GM12878 (cell line): Measurements from ENCODE around the gene TTLL1. TPM values are rescaled to one million over a fixed set of nuclear protein-coding genes. Genes with fewer than 3 reads are reported as not detected.

ENCODE experiments used
- ATAC-seq: fragments of 200-7000 bp; cut with Tn5 transposase; 3 replicates; pipeline ENCODE4 v1.9.1; 2020; ENCODE audit warnings: mild to moderate bottlenecking, moderate library complexity
- BruUV-seq: library from RNA; stranded (reverse); fragments of 400-500 nt; replicated peaks from 2 replicates; lab custom pipeline; 2021; lab: Mats Ljungman, UMichigan
- CTCF ChIA-PET: fragments of 300-600 bp; sonication (Branson Sonifier 250); formaldehyde crosslinking; extraction: SDS; loops from one replicate; lab custom pipeline; 2021; ENCODE audit warnings: inconsistent platforms; lab: Yijun Ruan, JAX
- POLR2A ChIA-PET: fragments of 350-600 bp; formaldehyde crosslinking; extraction: SDS; loops from one replicate; lab custom pipeline; 2021; ENCODE audit warnings: inconsistent platforms; lab: Charles Lee
- RAD21 ChIA-PET: fragments of 300-600 bp; sonication (Branson Sonifier 250); formaldehyde crosslinking; loops from one replicate; lab custom pipeline; 2023; ENCODE audit warnings: antibody characterized with exemption; ENCODE audit not compliant: unreplicated experiment; lab: Charles Lee
- SMC1A ChIA-PET: fragments of 300-600 bp; sonication (Branson Sonifier 250); formaldehyde crosslinking; loops from one replicate; lab custom pipeline; 2023; ENCODE audit not compliant: unreplicated experiment, uncharacterized antibody; lab: Charles Lee
- DNase-seq: peaks from one replicate; pipeline ENCODE4 v3.0.0-alpha.2; 2011; ENCODE audit warnings: low read depth, low spot score
- FAIRE-seq: peaks from 3 replicates; lab custom pipeline; 2011; peaks lifted over from hg19 to GRCh38; lab: Jason Lieb, UNC
- H2AFZ ChIP-seq: 2 replicates; pipeline ENCODE4 v1.6.0; 2011; ENCODE audit warnings: low read depth, low read length, control low read depth; ENCODE audit not compliant: control insufficient read depth
- H3K27ac ChIP-seq: 2 replicates; pipeline ENCODE4 v1.5.1; 2011; ENCODE audit warnings: control low read depth; ENCODE audit not compliant: control insufficient read depth, insufficient read depth
- H3K27me3 ChIP-seq, 2 experiments: replicated peaks in 1 of 2; 2 replicates each; pipeline versions ENCODE4 v1.6.0 to v1.6.1; 2011; ENCODE audit warnings: low read length in 1 of 2; ENCODE audit not compliant: control insufficient read depth in 2 of 2, insufficient read depth in 2 of 2
- H3K36me3 ChIP-seq, 2 experiments: 2 replicates each; pipeline ENCODE4 v1.5.1; 2011; ENCODE audit warnings: low read length in 1 of 2; ENCODE audit not compliant: control insufficient read depth in 2 of 2, insufficient read depth in 2 of 2
- H3K4me1 ChIP-seq: 2 replicates; pipeline ENCODE4 v1.6.1; 2011; ENCODE audit warnings: mild to moderate bottlenecking, low read length, moderate library complexity, mixed read lengths; ENCODE audit not compliant: control insufficient read depth, insufficient read depth
- H3K4me2 ChIP-seq: 2 replicates; pipeline ENCODE4 v1.6.0; 2011; ENCODE audit warnings: control low read depth; ENCODE audit not compliant: control insufficient read depth, insufficient read depth
- H3K4me3 ChIP-seq: fragments of 200-600 bp; sonication (generic); 2 replicates; pipeline ENCODE4 v1.5.1; 2016
- H3K79me2 ChIP-seq: 2 replicates; pipeline ENCODE4 v1.6.0; 2011; ENCODE audit warnings: low read length; ENCODE audit not compliant: control insufficient read depth, insufficient read depth
- H3K9ac ChIP-seq: 2 replicates; pipeline ENCODE4 v1.8.0; 2011; ENCODE audit warnings: low read length, control low read depth, mixed read lengths; ENCODE audit not compliant: control insufficient read depth, insufficient read depth
- H3K9me3 ChIP-seq: replicated peaks from 3 replicates; pipeline ENCODE4 v1.5.1; 2011; ENCODE audit warnings: mild to moderate bottlenecking, low read length; ENCODE audit not compliant: control insufficient read depth, insufficient read depth
- H4K20me1 ChIP-seq: 2 replicates; pipeline ENCODE4 v1.6.0; 2011; ENCODE audit not compliant: control insufficient read depth, insufficient read depth
- CREM ChIP-seq: IDR thresholded peaks from 2 replicates; pipeline ENCODE4 v1.6.1; 2014; ENCODE audit warnings: antibody characterized with exemption, low read depth
- EED ChIP-seq: sonication (generic); IDR thresholded peaks from 2 replicates; pipeline ENCODE4 v1.6.1; 2016; ENCODE audit warnings: antibody characterized with exemption, low read depth
- JUNB ChIP-seq: IDR thresholded peaks from 2 replicates; pipeline ENCODE4 v1.6.1; 2016; ENCODE audit warnings: antibody characterized with exemption, mild to moderate bottlenecking
- NRF1 ChIP-seq: conservative IDR thresholded peaks from 2 replicates; pipeline ENCODE4 v1.6.1; 2011; ENCODE audit warnings: mild to moderate bottlenecking, low read depth, low read length, improper control_type of control experiment
- PAX5 ChIP-seq: IDR thresholded peaks from 2 replicates; pipeline ENCODE4 v1.6.1; 2011; ENCODE audit warnings: low read depth, low read length, borderline replicate concordance
- RUNX3 ChIP-seq: IDR thresholded peaks from 2 replicates; pipeline ENCODE4 v1.6.1; 2012; ENCODE audit warnings: low read length, inconsistent platforms
- WGBS: methylation state at CpG from one replicate; pipeline ENCODE4 v1.1.6; 2016; ENCODE audit warnings: low lambda C conversion rate; ENCODE audit not compliant: insufficient replicate concordance, insufficient coverage; ENCODE audit errors: missing lambda C conversion rate; 5-methylcytosine and 5-hydroxymethylcytosine counted together
- in situ Hi-C: fragments of 300-500 bp; cut with MboI; formaldehyde crosslinking; loops from 9 replicates; pipeline ENCODE4 v1.14.3; 2018; ENCODE audit warnings: mixed read lengths
- intact Hi-C: fragments of 100-400 bp; cut with micrococcal nuclease; formaldehyde crosslinking; loops from one replicate; pipeline ENCODE4 v1.14.2; 2022; ENCODE audit not compliant: unreplicated experiment
- polyA plus RNA-seq, 11 experiments: library from polyadenylated mRNA; depleted of rRNA in 4 of 11; unstranded in 6 of 11; stranded (reverse) in 5 of 11; fragments of >200 nt; fragmentation: Nextera tagmentation in 4 of 11; fragmentation: Illumina TruSeq in 1 of 11; extraction: Ambion mirVana in 4 of 11; extraction: Trizol in 1 of 11; gene quantifications; 1 replicate in 1 of 11; 2 replicates in 10 of 11; pipeline versions ENCODE4 v1.2.1 to v1.2.3, GENCODE V29; 2011 to 2016; ENCODE audit warnings: inconsistent platforms in 2 of 11, missing spikeins in 2 of 11, low read depth in 1 of 11
- total RNA-seq, 4 experiments: library from RNA; depleted of rRNA in 3 of 4; stranded (reverse); fragments of >200 nt in 3 of 4; fragmentation: Illumina TruSeq in 1 of 4; extraction: Trizol in 1 of 4; gene quantifications; 2 replicates each; pipeline versions ENCODE4 v1.2.1 to v1.2.3, GENCODE V29; 2013 to 2021

Gene TTLL1
- total and polyA plus RNA-seq, 10 of the 15 experiments (the other 5 are each of a cell fraction or from before 2014, with no cell fraction given): 0.39 to 4.8 (median 3.2) TPM

DNA sequence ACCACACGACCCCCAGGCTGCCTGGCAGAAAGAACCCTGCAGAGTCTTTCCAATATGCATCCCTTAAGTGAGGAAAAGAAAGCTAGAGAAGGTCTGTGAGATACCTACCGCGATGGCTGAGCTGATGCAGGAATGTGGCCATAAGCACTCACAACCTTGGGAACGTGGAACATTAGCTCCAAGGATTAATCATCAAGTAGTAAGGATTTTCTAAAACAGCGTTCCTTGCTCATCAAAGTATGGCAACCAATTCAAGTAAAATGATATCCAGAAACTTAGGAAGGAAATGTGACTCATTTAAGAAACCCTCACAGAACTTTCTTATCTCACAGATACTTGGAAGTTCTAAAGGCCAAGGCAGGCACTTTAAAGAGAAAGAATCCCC is 87.0 kb downstream of the TTLL1 start:
- Histone ChIP-seq H3K27ac (peak overlapping the region; percentile 77), H3K27me3 (no peaks in the 10 kb centered on the region), H3K4me3 (peak overlapping the region; percentile 22; the same call in 1 of the 2 replicates), H3K79me2 (peaks cover 95% of the 10 kb centered on the region), H3K9ac (peak overlapping the region; percentile 42), H3K9me3 (no peaks in the 10 kb centered on the region), H3K4me2 (peak overlapping the region; percentile 53), H2AFZ (no peak overlapping the region), H3K36me3 (0 out of 4 replicates have a peak, but pooled peaks cover 0 to 3% of the 10 kb centered on the region in 2 experiments), H4K20me1 (no peaks in the 10 kb centered on the region), H3K4me1 (peaks cover 67% of the 10 kb centered on the region)
- in situ Hi-C loops: no loop called here
- BruUV-seq: no TSS peak
- no peak for DNase-seq
- CTCF ChIA-PET: interaction anchor here (0.8 to 2.4 kb wide), 6 partner anchors 9 to 134 kb away, joined by 3 to 11 read pairs (median 4); partner anchors contain the start of gene PACSIN2
- FAIRE-seq: no peak
- TF ChIP-seq PAX5 (no peak), NRF1 (no peak), RUNX3 (peak; percentile 23; the same call in 1 of the 2 replicates), EED (0 out of 2 replicates have a peak, but pooled peaks have one; percentile 18), CREM (no peak), JUNB (0 out of 2 replicates have a peak, but pooled peaks have one; percentile 34)
- 24% methylated on average over 5 of the region's 5 CpGs for WGBS
- RAD21 ChIA-PET: interaction anchor here (1.6 to 2.9 kb wide), 3 partner anchors 11 to 13 kb away, joined by 3 to 17 read pairs (median 17); no protein-coding TSS in a partner anchor
- ATAC-seq: no peak
- SMC1A ChIA-PET: interaction anchor here (0.6 to 5.5 kb wide), 10 partner anchors 9 to 107 kb away, joined by 3 to 62 read pairs (median 3); partner anchors contain the start of gene PACSIN2
- intact Hi-C loops: no loop called here
- POLR2A ChIA-PET: interaction anchor here (1.2 to 6.1 kb wide), 4 partner anchors 11 to 71 kb away, joined by 3 to 63 read pairs (median 6); partner anchors contain the start of gene PACSIN2
